GM23338 (cell line): ENCODE measurements around the gene ZDHHC12. TPM values are rescaled to one million over a fixed set of nuclear protein-coding genes. Genes with fewer than 3 reads are reported as not detected.

ENCODE experiments used
- ATAC-seq: fragments of 200-7000 bp; cut with Tn5 transposase; 3 replicates; pipeline ENCODE4 v1.9.1; 2020
- DNase-seq: peaks from one replicate; pipeline ENCODE4 v3.0.0-alpha.2; 2015; ENCODE audit warnings: low spot score
- H2AFZ ChIP-seq: fragments of 200-600 bp; sonication (generic); 2 replicates; pipeline ENCODE4 v1.8.0; 2016; ENCODE audit warnings: antibody characterized with exemption, mild to moderate bottlenecking, moderate library complexity
- H3F3A ChIP-seq: fragments of 200-600 bp; sonication (generic); replicated peaks from 2 replicates; pipeline ENCODE4 v1.8.0; 2017; ENCODE audit warnings: antibody characterized with exemption, mixed run types, low read depth
- H3K27ac ChIP-seq: fragments of 200-600 bp; sonication (generic); 2 replicates; pipeline ENCODE4 v1.6.1; 2016; ENCODE audit warnings: low read depth
- H3K27me3 ChIP-seq: fragments of 200-600 bp; sonication (generic); 2 replicates; pipeline ENCODE4 v1.8.0; 2016; ENCODE audit warnings: mild to moderate bottlenecking, mixed run types, moderate library complexity; ENCODE audit not compliant: insufficient read depth
- H3K36me3 ChIP-seq: fragments of 200-600 bp; sonication (generic); 2 replicates; pipeline ENCODE4 v1.8.0; 2016; ENCODE audit warnings: mild to moderate bottlenecking; ENCODE audit not compliant: insufficient read depth
- H3K4me1 ChIP-seq: fragments of 200-600 bp; sonication (generic); 2 replicates; pipeline ENCODE4 v1.8.0; 2016; ENCODE audit warnings: mild to moderate bottlenecking, moderate library complexity; ENCODE audit not compliant: insufficient read depth
- H3K4me2 ChIP-seq: fragments of 200-600 bp; sonication (generic); 2 replicates; pipeline ENCODE4 v1.7.1; 2017; ENCODE audit warnings: mixed run types
- H3K4me3 ChIP-seq: fragments of 200-600 bp; sonication (generic); 2 replicates; pipeline ENCODE4 v1.6.1; 2016; ENCODE audit warnings: mixed run types
- H3K79me2 ChIP-seq: fragments of 200-600 bp; sonication (generic); replicated peaks from 2 replicates; pipeline ENCODE4 v1.8.0; 2017; ENCODE audit warnings: mild to moderate bottlenecking; ENCODE audit not compliant: insufficient read depth
- H3K9me2 ChIP-seq: fragments of 200-600 bp; sonication (generic); 2 replicates; pipeline ENCODE4 v1.8.0; 2017; ENCODE audit not compliant: insufficient read depth
- H4K20me1 ChIP-seq: fragments of 200-600 bp; sonication (generic); replicated peaks from 2 replicates; pipeline ENCODE4 v1.8.0; 2017; ENCODE audit warnings: mild to moderate bottlenecking; ENCODE audit not compliant: insufficient read depth
- H3K27ac Mint-ChIP-seq: 2 replicates; pipeline ENCODE4 v1.8.0; 2020; ENCODE audit warnings: inconsistent platforms, mild to moderate bottlenecking, moderate library complexity, mixed read lengths
- H3K27me3 Mint-ChIP-seq: 3 replicates; pipeline ENCODE4 v1.8.0; 2022; ENCODE audit warnings: low read depth, mild to moderate bottlenecking, moderate library complexity, mixed read lengths, inconsistent platforms; ENCODE audit not compliant: insufficient read depth, poor library complexity
- H3K36me3 Mint-ChIP-seq: 3 replicates; pipeline ENCODE4 v1.8.0; 2021; ENCODE audit warnings: low read depth, mild to moderate bottlenecking, inconsistent platforms, moderate library complexity, mixed read lengths
- H3K4me1 Mint-ChIP-seq: 3 replicates; pipeline ENCODE4 v1.8.0; 2020; ENCODE audit warnings: mild to moderate bottlenecking, inconsistent platforms, mixed read lengths
- H3K4me3 Mint-ChIP-seq: 3 replicates; pipeline ENCODE4 v1.8.0; 2021; ENCODE audit warnings: moderate library complexity, mild to moderate bottlenecking, inconsistent platforms, mixed read lengths
- H3K9me3 Mint-ChIP-seq: 3 replicates; pipeline ENCODE4 v1.8.0; 2020; ENCODE audit warnings: moderate library complexity, mild to moderate bottlenecking, inconsistent platforms, mixed read lengths
- CREB1 ChIP-seq: fragments of 250-450 bp; sonication (Bioruptor Pico); IDR thresholded peaks from 2 replicates; pipeline ENCODE4 v1.5.0; 2020; ENCODE audit warnings: low read depth, mild to moderate bottlenecking, moderate library complexity
- EZH2 ChIP-seq: fragments of 200-600 bp; sonication (generic); IDR thresholded peaks from one replicate; pipeline ENCODE4 v1.8.0; 2017; ENCODE audit warnings: antibody characterized with exemption, mild to moderate bottlenecking, low read depth; ENCODE audit not compliant: unreplicated experiment
- EZH2phosphoT487 ChIP-seq: fragments of 200-600 bp; sonication (generic); IDR thresholded peaks from one replicate; pipeline ENCODE4 v1.8.1; 2018; ENCODE audit warnings: antibody characterized with exemption; ENCODE audit not compliant: unreplicated experiment
- NANOG ChIP-seq: IDR thresholded peaks from 2 replicates; pipeline ENCODE4 v1.6.1; 2016; ENCODE audit warnings: antibody characterized with exemption, borderline replicate concordance
- POLR2AphosphoS5 ChIP-seq: IDR thresholded peaks from 2 replicates; pipeline ENCODE4 v1.6.1; 2016; ENCODE audit warnings: antibody characterized with exemption, low read depth
- ZNF114 ChIP-seq: fragments of 250-450 bp; sonication (Bioruptor Pico); IDR thresholded peaks from 2 replicates; pipeline ENCODE4 v1.5.0; 2020; ENCODE audit warnings: mild to moderate bottlenecking, moderate library complexity
- ZNF331 ChIP-seq: fragments of 250-450 bp; sonication (Bioruptor Pico); IDR thresholded peaks from 2 replicates; pipeline ENCODE4 v1.5.0; 2020; ENCODE audit warnings: low read depth, mild to moderate bottlenecking, moderate library complexity
- polyA plus RNA-seq: library from polyadenylated mRNA; unstranded; fragments of >200 nt; fragmentation: Nextera tagmentation; extraction: Ambion mirVana; gene quantifications from 2 replicates; pipeline ENCODE4 v1.2.1, GENCODE V29; 2016
- total RNA-seq: library from RNA; depleted of rRNA; stranded (reverse); fragments of >200 nt; shearing (Covaris generic); gene quantifications from 2 replicates; pipeline ENCODE4 v1.2.3, GENCODE V29; 2014
- TF ChIP-seq, protein P1 (sequence below): fragments of 250-450 bp; sonication (Bioruptor Pico); IDR thresholded peaks from 2 replicates; pipeline ENCODE4 v1.5.0; 2020; ENCODE audit warnings: mild to moderate bottlenecking, moderate library complexity
- TF ChIP-seq, protein P2 (sequence below), 2 experiments: fragments of 200-600 bp in 1 of 2; sonication (generic) in 1 of 2; conservative IDR thresholded peaks; 2 replicates each; pipeline versions ENCODE4 v1.5.1 to v1.6.1; 2016 to 2017; ENCODE audit warnings: antibody characterized with exemption in 2 of 2, low read depth in 2 of 2, mild to moderate bottlenecking in 2 of 2, moderate library complexity in 1 of 2
- TF ChIP-seq, protein P3 (sequence below): IDR thresholded peaks from 2 replicates; pipeline ENCODE4 v1.6.1; 2016; ENCODE audit warnings: antibody characterized with exemption

The ZDHHC12 gene
- total and polyA plus RNA-seq, 2 experiments from 2014 or later = 47.5 to 54.1 TPM

GRCh38 chr9:128731093-128731492 is 7.2 kb upstream of the ZDHHC12 start:
- Mint-ChIP-seq H3K4me1 (peaks cover 11% of the 10 kb centered on the region; the same call in 2 of the 3 replicates), H3K9me3 (no peaks in the 10 kb centered on the region), H3K27me3 (peaks cover 13% of the 10 kb centered on the region), H3K36me3 (peaks cover 6% of the 10 kb centered on the region; the same call in 1 of the 3 replicates), H3K4me3 (no peak overlapping the region), H3K27ac (no peak overlapping the region)
- Histone ChIP-seq H3K9me2 (no peaks in the 10 kb centered on the region), H3F3A (peaks cover 4% of the 10 kb centered on the region; the same call in 1 of the 2 replicates), H2AFZ (no peak overlapping the region), H3K79me2 (no peaks in the 10 kb centered on the region), H3K36me3 (no peaks in the 10 kb centered on the region), H3K27me3 (no peaks in the 10 kb centered on the region), H3K4me2 (no peak overlapping the region), H3K4me1 (no peaks in the 10 kb centered on the region), H4K20me1 (no peaks in the 10 kb centered on the region), H3K27ac (no peak overlapping the region), H3K4me3 (no peak overlapping the region)
- no peak for DNase-seq
- ATAC-seq = no peak
- TF ChIP-seq ZNF331 (CRISPR knock-in tag) = no peak
- TF ChIP-seq CREB1 = no peak
- TF ChIP-seq, protein P1, sequence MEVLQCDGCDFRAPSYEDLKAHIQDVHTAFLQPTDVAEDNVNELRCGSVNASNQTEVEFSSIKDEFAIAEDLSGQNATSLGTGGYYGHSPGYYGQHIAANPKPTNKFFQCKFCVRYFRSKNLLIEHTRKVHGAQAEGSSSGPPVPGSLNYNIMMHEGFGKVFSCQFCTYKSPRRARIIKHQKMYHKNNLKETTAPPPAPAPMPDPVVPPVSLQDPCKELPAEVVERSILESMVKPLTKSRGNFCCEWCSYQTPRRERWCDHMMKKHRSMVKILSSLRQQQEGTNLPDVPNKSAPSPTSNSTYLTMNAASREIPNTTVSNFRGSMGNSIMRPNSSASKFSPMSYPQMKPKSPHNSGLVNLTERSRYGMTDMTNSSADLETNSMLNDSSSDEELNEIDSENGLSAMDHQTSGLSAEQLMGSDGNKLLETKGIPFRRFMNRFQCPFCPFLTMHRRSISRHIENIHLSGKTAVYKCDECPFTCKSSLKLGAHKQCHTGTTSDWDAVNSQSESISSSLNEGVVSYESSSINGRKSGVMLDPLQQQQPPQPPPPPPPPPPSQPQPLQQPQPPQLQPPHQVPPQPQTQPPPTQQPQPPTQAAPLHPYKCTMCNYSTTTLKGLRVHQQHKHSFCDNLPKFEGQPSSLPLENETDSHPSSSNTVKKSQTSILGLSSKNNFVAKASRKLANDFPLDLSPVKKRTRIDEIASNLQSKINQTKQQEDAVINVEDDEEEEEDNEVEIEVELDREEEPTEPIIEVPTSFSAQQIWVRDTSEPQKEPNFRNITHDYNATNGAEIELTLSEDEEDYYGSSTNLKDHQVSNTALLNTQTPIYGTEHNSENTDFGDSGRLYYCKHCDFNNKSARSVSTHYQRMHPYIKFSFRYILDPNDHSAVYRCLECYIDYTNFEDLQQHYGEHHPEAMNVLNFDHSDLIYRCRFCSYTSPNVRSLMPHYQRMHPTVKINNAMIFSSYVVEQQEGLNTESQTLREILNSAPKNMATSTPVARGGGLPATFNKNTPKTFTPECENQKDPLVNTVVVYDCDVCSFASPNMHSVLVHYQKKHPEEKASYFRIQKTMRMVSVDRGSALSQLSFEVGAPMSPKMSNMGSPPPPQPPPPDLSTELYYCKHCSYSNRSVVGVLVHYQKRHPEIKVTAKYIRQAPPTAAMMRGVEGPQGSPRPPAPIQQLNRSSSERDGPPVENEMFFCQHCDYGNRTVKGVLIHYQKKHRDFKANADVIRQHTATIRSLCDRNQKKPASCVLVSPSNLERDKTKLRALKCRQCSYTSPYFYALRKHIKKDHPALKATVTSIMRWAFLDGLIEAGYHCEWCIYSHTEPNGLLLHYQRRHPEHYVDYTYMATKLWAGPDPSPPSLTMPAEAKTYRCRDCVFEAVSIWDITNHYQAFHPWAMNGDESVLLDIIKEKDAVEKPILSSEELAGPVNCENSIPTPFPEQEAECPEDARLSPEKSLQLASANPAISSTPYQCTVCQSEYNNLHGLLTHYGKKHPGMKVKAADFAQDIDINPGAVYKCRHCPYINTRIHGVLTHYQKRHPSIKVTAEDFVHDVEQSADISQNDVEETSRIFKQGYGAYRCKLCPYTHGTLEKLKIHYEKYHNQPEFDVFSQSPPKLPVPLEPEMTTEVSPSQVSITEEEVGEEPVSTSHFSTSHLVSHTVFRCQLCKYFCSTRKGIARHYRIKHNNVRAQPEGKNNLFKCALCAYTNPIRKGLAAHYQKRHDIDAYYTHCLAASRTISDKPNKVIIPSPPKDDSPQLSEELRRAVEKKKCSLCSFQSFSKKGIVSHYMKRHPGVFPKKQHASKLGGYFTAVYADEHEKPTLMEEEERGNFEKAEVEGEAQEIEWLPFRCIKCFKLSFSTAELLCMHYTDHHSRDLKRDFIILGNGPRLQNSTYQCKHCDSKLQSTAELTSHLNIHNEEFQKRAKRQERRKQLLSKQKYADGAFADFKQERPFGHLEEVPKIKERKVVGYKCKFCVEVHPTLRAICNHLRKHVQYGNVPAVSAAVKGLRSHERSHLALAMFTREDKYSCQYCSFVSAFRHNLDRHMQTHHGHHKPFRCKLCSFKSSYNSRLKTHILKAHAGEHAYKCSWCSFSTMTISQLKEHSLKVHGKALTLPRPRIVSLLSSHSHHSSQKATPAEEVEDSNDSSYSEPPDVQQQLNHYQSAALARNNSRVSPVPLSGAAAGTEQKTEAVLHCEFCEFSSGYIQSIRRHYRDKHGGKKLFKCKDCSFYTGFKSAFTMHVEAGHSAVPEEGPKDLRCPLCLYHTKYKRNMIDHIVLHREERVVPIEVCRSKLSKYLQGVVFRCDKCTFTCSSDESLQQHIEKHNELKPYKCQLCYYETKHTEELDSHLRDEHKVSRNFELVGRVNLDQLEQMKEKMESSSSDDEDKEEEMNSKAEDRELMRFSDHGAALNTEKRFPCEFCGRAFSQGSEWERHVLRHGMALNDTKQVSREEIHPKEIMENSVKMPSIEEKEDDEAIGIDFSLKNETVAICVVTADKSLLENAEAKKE (CRISPR knock-in tag) = no peak
- TF ChIP-seq, protein P2, sequence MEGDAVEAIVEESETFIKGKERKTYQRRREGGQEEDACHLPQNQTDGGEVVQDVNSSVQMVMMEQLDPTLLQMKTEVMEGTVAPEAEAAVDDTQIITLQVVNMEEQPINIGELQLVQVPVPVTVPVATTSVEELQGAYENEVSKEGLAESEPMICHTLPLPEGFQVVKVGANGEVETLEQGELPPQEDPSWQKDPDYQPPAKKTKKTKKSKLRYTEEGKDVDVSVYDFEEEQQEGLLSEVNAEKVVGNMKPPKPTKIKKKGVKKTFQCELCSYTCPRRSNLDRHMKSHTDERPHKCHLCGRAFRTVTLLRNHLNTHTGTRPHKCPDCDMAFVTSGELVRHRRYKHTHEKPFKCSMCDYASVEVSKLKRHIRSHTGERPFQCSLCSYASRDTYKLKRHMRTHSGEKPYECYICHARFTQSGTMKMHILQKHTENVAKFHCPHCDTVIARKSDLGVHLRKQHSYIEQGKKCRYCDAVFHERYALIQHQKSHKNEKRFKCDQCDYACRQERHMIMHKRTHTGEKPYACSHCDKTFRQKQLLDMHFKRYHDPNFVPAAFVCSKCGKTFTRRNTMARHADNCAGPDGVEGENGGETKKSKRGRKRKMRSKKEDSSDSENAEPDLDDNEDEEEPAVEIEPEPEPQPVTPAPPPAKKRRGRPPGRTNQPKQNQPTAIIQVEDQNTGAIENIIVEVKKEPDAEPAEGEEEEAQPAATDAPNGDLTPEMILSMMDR (conservative IDR thresholded peaks at IDR 0.05; ENCODE audit: low read depth in 2 of 2) = no peak
- no peak for TF ChIP-seq ZNF114
- TF ChIP-seq, protein P3, sequence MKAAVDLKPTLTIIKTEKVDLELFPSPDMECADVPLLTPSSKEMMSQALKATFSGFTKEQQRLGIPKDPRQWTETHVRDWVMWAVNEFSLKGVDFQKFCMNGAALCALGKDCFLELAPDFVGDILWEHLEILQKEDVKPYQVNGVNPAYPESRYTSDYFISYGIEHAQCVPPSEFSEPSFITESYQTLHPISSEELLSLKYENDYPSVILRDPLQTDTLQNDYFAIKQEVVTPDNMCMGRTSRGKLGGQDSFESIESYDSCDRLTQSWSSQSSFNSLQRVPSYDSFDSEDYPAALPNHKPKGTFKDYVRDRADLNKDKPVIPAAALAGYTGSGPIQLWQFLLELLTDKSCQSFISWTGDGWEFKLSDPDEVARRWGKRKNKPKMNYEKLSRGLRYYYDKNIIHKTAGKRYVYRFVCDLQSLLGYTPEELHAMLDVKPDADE = no peak
- TF ChIP-seq POLR2AphosphoS5 = no peak
- TF ChIP-seq EZH2 = no peak
- TF ChIP-seq NANOG = no peak
- no peak for TF ChIP-seq EZH2phosphoT487
